ENCODE measurements around the gene CNTN2. TPM values are rescaled to one million over a fixed set of nuclear protein-coding genes. Genes with fewer than 3 reads are reported as not detected.

Gene CNTN2
- total and polyA plus RNA-seq, 2 experiments from 2014 or later: 9.7 TPM; not detected in 1

DNA sequence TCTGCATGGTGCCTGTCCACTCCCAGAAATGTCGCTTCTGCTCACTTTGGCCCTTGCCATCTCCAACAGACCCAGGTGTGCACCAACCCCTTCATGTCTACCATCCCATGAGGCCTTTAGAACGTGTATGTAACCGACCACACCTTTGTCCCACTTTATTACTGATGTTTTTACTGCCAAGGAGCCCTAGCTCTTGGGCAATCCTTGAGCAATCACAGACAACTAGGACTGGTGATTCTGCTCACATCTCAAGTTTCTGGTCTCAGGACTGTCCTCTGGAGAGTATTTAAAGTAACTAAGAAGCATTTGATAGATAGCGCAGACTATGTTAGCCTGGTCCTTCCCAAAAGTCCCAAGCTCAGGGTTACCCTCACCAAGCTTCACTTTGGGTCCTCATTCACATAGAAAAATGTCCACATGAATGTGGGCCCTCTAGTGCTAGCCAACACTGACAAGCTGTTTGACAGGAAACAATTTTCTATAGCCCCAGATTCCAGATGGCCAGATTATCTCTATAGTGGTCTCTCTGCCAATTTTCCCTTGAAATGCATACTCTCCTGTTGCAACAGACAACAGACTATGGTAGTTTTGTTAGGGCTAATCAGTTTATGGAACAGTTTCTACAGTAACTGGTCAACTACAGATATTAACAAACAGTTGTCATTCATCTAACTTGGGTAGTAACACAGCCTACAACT is 48.2 kb downstream of the CNTN2 start:
- Histone ChIP-seq H3K79me2 (no peaks in the 10 kb centered on the region), H3K27me3 (no peaks in the 10 kb centered on the region), H4K20me1 (ENCODE audit: insufficient read depth, poor library complexity, severe bottlenecking) (no peaks in the 10 kb centered on the region), H3K36me3 (replicated peaks; ENCODE audit: insufficient read depth, low read depth) (no peaks in the 10 kb centered on the region), H2AFZ (no peak overlapping the region), H3K4me3 (no peak overlapping the region), H3K4me2 (no peak overlapping the region), H3K9me2 (replicated peaks; ENCODE audit: insufficient read depth) (no peaks in the 10 kb centered on the region), H3K27ac (no peak overlapping the region), H3K9me3 (ENCODE audit: low read depth) (no peaks in the 10 kb centered on the region), H3K4me1 (ENCODE audit: insufficient read depth) (no peaks in the 10 kb centered on the region)
- TF ChIP-seq, protein P1, sequence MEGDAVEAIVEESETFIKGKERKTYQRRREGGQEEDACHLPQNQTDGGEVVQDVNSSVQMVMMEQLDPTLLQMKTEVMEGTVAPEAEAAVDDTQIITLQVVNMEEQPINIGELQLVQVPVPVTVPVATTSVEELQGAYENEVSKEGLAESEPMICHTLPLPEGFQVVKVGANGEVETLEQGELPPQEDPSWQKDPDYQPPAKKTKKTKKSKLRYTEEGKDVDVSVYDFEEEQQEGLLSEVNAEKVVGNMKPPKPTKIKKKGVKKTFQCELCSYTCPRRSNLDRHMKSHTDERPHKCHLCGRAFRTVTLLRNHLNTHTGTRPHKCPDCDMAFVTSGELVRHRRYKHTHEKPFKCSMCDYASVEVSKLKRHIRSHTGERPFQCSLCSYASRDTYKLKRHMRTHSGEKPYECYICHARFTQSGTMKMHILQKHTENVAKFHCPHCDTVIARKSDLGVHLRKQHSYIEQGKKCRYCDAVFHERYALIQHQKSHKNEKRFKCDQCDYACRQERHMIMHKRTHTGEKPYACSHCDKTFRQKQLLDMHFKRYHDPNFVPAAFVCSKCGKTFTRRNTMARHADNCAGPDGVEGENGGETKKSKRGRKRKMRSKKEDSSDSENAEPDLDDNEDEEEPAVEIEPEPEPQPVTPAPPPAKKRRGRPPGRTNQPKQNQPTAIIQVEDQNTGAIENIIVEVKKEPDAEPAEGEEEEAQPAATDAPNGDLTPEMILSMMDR (IDR thresholded peaks at IDR 0.05; ENCODE audit: poor library complexity): no peak
- TF ChIP-seq EZH2phosphoT487 (IDR thresholded peaks at IDR 0.05; ENCODE audit: low read depth, severe bottlenecking, unreplicated experiment) (no peak), EZH2 (IDR thresholded peaks at IDR 0.05; ENCODE audit: borderline replicate concordance) (no peak)
- no peak for DNase-seq (ENCODE audit: low spot score)
- 88% methylated on average over 4 of the region's 4 CpGs for WGBS (ENCODE audit: low lambda C conversion rate, missing lambda C conversion rate)

GRCh38 chr1:205095422-205095821 is 52.4 kb downstream of the CNTN2 start:
- Histone ChIP-seq H2AFZ (no peak overlapping the region), H3K36me3 (replicated peaks; ENCODE audit: insufficient read depth, low read depth) (no peaks in the 10 kb centered on the region), H4K20me1 (ENCODE audit: insufficient read depth, poor library complexity, severe bottlenecking) (no peaks in the 10 kb centered on the region), H3K27ac (no peak overlapping the region), H3K9me2 (replicated peaks; ENCODE audit: insufficient read depth) (no peaks in the 10 kb centered on the region), H3K4me1 (ENCODE audit: insufficient read depth) (no peaks in the 10 kb centered on the region), H3K27me3 (no peaks in the 10 kb centered on the region), H3K79me2 (no peaks in the 10 kb centered on the region), H3K9me3 (ENCODE audit: low read depth) (no peaks in the 10 kb centered on the region), H3K4me2 (no peak overlapping the region), H3K4me3 (no peak overlapping the region)
- TF ChIP-seq, protein P1 (IDR thresholded peaks at IDR 0.05; ENCODE audit: poor library complexity): no peak
- TF ChIP-seq EZH2phosphoT487 (IDR thresholded peaks at IDR 0.05; ENCODE audit: low read depth, severe bottlenecking, unreplicated experiment): no peak
- no peak for TF ChIP-seq EZH2 (IDR thresholded peaks at IDR 0.05; ENCODE audit: borderline replicate concordance)
- no peak for DNase-seq (ENCODE audit: low spot score)

DNA sequence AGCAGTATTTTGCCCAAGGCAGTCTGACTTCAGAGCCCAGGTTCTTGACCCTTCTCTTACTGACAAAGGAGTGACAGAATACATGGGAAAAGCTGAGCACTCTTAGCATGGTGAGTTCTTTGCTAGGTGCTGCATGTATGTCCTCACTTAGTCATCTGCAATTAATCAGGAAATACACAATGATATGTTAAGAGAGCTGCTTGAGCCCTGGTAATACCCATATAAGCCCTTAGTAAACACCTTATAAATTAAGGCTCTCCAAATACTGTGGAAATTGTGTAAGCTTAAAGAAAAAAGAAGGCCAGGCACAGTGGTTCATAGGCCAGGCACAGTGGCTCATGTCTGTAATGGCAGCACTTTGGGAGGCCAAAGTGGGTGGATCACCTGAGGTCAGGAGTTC is 55.2 kb downstream of the CNTN2 start:
- H3K27ac ChIP-seq: no peak overlapping the region
- H3K36me3 ChIP-seq (replicated peaks; ENCODE audit: insufficient read depth, low read depth): no peaks in the 10 kb centered on the region
- no peak for DNase-seq (ENCODE audit: low spot score)
- TF ChIP-seq EZH2phosphoT487 (IDR thresholded peaks at IDR 0.05; ENCODE audit: low read depth, severe bottlenecking, unreplicated experiment) (no peak), EZH2 (IDR thresholded peaks at IDR 0.05; ENCODE audit: borderline replicate concordance) (no peak)
- TF ChIP-seq, protein P1 (IDR thresholded peaks at IDR 0.05; ENCODE audit: poor library complexity): no peak
- no peaks in the 10 kb centered on the region for H3K79me2 ChIP-seq
- no peaks in the 10 kb centered on the region for H3K9me2 ChIP-seq (replicated peaks; ENCODE audit: insufficient read depth)
- H2AFZ ChIP-seq: no peak overlapping the region
- H3K4me1 ChIP-seq (ENCODE audit: insufficient read depth): no peaks in the 10 kb centered on the region
- no peak overlapping the region for H3K4me2 ChIP-seq
- no peaks in the 10 kb centered on the region for H3K9me3 ChIP-seq (ENCODE audit: low read depth)
- no peaks in the 10 kb centered on the region for H4K20me1 ChIP-seq (ENCODE audit: insufficient read depth, poor library complexity, severe bottlenecking)
- H3K27me3 ChIP-seq: no peaks in the 10 kb centered on the region
- H3K4me3 ChIP-seq: no peak overlapping the region
